ENCODE measurements around the gene IL12RB2. TPM values are rescaled to one million over a fixed set of nuclear protein-coding genes. Genes with fewer than 3 reads are reported as not detected.

The IL12RB2 gene
- total and polyA plus RNA-seq, 2 donors (not counting 1 experiment from before 2014, with no cell fraction given) = 0.67 TPM; not detected in 1

- Histone ChIP-seq H3K4me2 (replicated peaks; ENCODE audit: low read depth, low read length, poor library complexity, severe bottlenecking) (no peak overlapping the region), H3K4me3 (ENCODE audit: control extremely low read depth in 1 of 5, extremely low read depth in 1 of 5, insufficient read depth in 1 of 5, low read depth in 2 of 5, low read length in 4 of 5) (no peak overlapping the region), H3K27ac (ENCODE audit: low read length in 2 of 2) (no peak overlapping the region), H3K79me2 (ENCODE audit: control insufficient read depth, insufficient read depth, low read length) (no peaks in the 10 kb centered on the region), H2AFZ (ENCODE audit: insufficient read depth, low read depth, low read length, poor library complexity, severe bottlenecking) (no peak overlapping the region), H3K9me3 (ENCODE audit: control extremely low read depth in 1 of 3, control insufficient read depth in 2 of 3, insufficient read depth in 1 of 3, low read length in 2 of 3) (no peaks in the 10 kb centered on the region), H4K20me1 (ENCODE audit: control insufficient read depth, insufficient read depth, low read length, poor library complexity, severe bottlenecking) (no peaks in the 10 kb centered on the region), H3K27me3 (replicated peaks in 1 of 4; ENCODE audit: control extremely low read depth in 1 of 4, control insufficient read depth in 3 of 4, insufficient read depth in 4 of 4, low read length in 3 of 4) (no peaks in the 10 kb centered on the region), H3K36me3 (replicated peaks in 1 of 2; ENCODE audit: control extremely low read depth in 1 of 2, control insufficient read depth in 1 of 2, extremely low read depth in 1 of 2, insufficient read depth in 2 of 2, low read length in 1 of 2) (no peaks in the 10 kb centered on the region), H3K9ac (ENCODE audit: low read length) (no peak overlapping the region), H3K4me1 (ENCODE audit: control insufficient read depth in 2 of 2, insufficient read depth in 2 of 2, low read length in 2 of 2) (no peaks in the 10 kb centered on the region)
- peaks cover 2% of the 10 kb centered on the region for H3K4me1 Mint-ChIP-seq
- ATAC-seq (ENCODE audit: low read depth) (no peak), DNase-seq (no peak)
- H3K27me3 Mint-ChIP-seq = peaks cover 4% of the 10 kb centered on the region
- TF ChIP-seq EZH2 (IDR thresholded peaks at IDR 0.05; ENCODE audit: borderline replicate concordance, insufficient read depth, low read depth, low read length, poor library complexity, severe bottlenecking) = no peak
- no peak for TF ChIP-seq CTCF (IDR thresholded peaks at IDR 0.05)
- no peak overlapping the region for H3K4me3 Mint-ChIP-seq
- H3K27ac Mint-ChIP-seq = no peak overlapping the region
- H3K9me3 Mint-ChIP-seq (ENCODE audit: insufficient read depth) = no peaks in the 10 kb centered on the region
- CTCF ChIA-PET = no interaction called here
- POLR2A ChIA-PET = no interaction called here
- intact Hi-C loops (cut with micrococcal nuclease) = loop anchor here (10.0 kb wide), 1 partner anchor 1217 kb away; no protein-coding TSS in a partner anchor
These were observed 44.5 kb downstream of the IL12RB2 start for GRCh38 chr1:67352211-67352610.

- Histone ChIP-seq H3K4me2 (replicated peaks; ENCODE audit: low read depth, low read length, poor library complexity, severe bottlenecking) (no peak overlapping the region), H3K36me3 (replicated peaks in 1 of 2; ENCODE audit: control extremely low read depth in 1 of 2, control insufficient read depth in 1 of 2, extremely low read depth in 1 of 2, insufficient read depth in 2 of 2, low read length in 1 of 2) (no peaks in the 10 kb centered on the region), H3K9ac (ENCODE audit: low read length) (no peak overlapping the region), H3K4me1 (ENCODE audit: control insufficient read depth in 2 of 2, insufficient read depth in 2 of 2, low read length in 2 of 2) (no peaks in the 10 kb centered on the region), H2AFZ (ENCODE audit: insufficient read depth, low read depth, low read length, poor library complexity, severe bottlenecking) (no peak overlapping the region), H3K4me3 (ENCODE audit: control extremely low read depth in 1 of 5, extremely low read depth in 1 of 5, insufficient read depth in 1 of 5, low read depth in 2 of 5, low read length in 4 of 5) (no peak overlapping the region), H4K20me1 (ENCODE audit: control insufficient read depth, insufficient read depth, low read length, poor library complexity, severe bottlenecking) (no peaks in the 10 kb centered on the region), H3K9me3 (ENCODE audit: control extremely low read depth in 1 of 3, control insufficient read depth in 2 of 3, insufficient read depth in 1 of 3, low read length in 2 of 3) (no peaks in the 10 kb centered on the region), H3K27ac (ENCODE audit: low read length in 2 of 2) (no peak overlapping the region), H3K79me2 (ENCODE audit: control insufficient read depth, insufficient read depth, low read length) (no peaks in the 10 kb centered on the region), H3K27me3 (replicated peaks in 1 of 4; ENCODE audit: control extremely low read depth in 1 of 4, control insufficient read depth in 3 of 4, insufficient read depth in 4 of 4, low read length in 3 of 4) (no peaks in the 10 kb centered on the region)
- DNase-seq (no peak), ATAC-seq (ENCODE audit: low read depth) (no peak)
- no peaks in the 10 kb centered on the region for H3K9me3 Mint-ChIP-seq (ENCODE audit: insufficient read depth)
- intact Hi-C loops (cut with micrococcal nuclease) = loop anchor here (10.0 kb wide), 1 partner anchor 1221 kb away; no protein-coding TSS in a partner anchor
- H3K27ac Mint-ChIP-seq = no peak overlapping the region
- POLR2A ChIA-PET = no interaction called here
- 28% methylated on average over 2 of the region's 3 CpGs for WGBS (ENCODE audit: insufficient coverage)
- no peak for TF ChIP-seq CTCF (IDR thresholded peaks at IDR 0.05)
- TF ChIP-seq EZH2 (IDR thresholded peaks at IDR 0.05; ENCODE audit: borderline replicate concordance, insufficient read depth, low read depth, low read length, poor library complexity, severe bottlenecking) = no peak
- peaks cover 2% of the 10 kb centered on the region for H3K4me1 Mint-ChIP-seq
- peaks cover 4% of the 10 kb centered on the region for H3K27me3 Mint-ChIP-seq
- CTCF ChIA-PET = interaction anchor here (0.6 to 0.7 kb wide), 2 partner anchors 9 to 62 kb away, joined by 3 to 4 read pairs; no protein-coding TSS in a partner anchor
- H3K4me3 Mint-ChIP-seq = no peak overlapping the region
These were observed 48.2 kb downstream of the IL12RB2 start for GRCh38 chr1:67355745-67356424.
